Neural progenitor cell (in vitro differentiated cells): ENCODE results near the gene PUM1. TPM values are rescaled to one million over a fixed set of nuclear protein-coding genes. Genes with fewer than 3 reads are reported as not detected.

Source experiments
- DNase-seq: peaks from one replicate; pipeline ENCODE4 v3.0.0-alpha.2; 2016; ENCODE audit warnings: low spot score
- H2AFZ ChIP-seq: fragments of 200-600 bp; sonication (generic); replicated peaks from 2 replicates; pipeline ENCODE4 v1.6.1; 2016; ENCODE audit warnings: antibody characterized with exemption
- H3F3A ChIP-seq: fragments of 200-600 bp; sonication (generic); 2 replicates; pipeline ENCODE4 v1.6.1; 2016; ENCODE audit warnings: antibody characterized with exemption, low read depth
- H3K27ac ChIP-seq: fragments of 200-600 bp; sonication (generic); 2 replicates; pipeline ENCODE4 v1.5.1; 2016; ENCODE audit warnings: mild to moderate bottlenecking
- H3K27me3 ChIP-seq: fragments of 200-600 bp; sonication (generic); 2 replicates; pipeline ENCODE4 v1.6.1; 2016; ENCODE audit warnings: mild to moderate bottlenecking, moderate library complexity
- H3K36me3 ChIP-seq: fragments of 200-600 bp; sonication (generic); 2 replicates; pipeline ENCODE4 v1.5.1; 2016
- H3K4me1 ChIP-seq: fragments of 200-600 bp; sonication (generic); 2 replicates; pipeline ENCODE4 v1.6.1; 2016; ENCODE audit warnings: mixed run types
- H3K4me2 ChIP-seq: fragments of 200-600 bp; sonication (generic); 2 replicates; pipeline ENCODE4 v1.6.1; 2016
- H3K4me3 ChIP-seq: fragments of 200-600 bp; sonication (generic); 2 replicates; pipeline ENCODE4 v1.5.1; 2016
- H3K79me2 ChIP-seq: fragments of 200-600 bp; sonication (generic); 2 replicates; pipeline ENCODE4 v1.6.1; 2016; ENCODE audit warnings: low read depth
- H3K9ac ChIP-seq: fragments of 200-600 bp; sonication (generic); 2 replicates; pipeline ENCODE4 v1.6.1; 2016
- H3K9me3 ChIP-seq: fragments of 200-600 bp; sonication (generic); 2 replicates; pipeline ENCODE4 v1.5.1; 2016; ENCODE audit warnings: low read depth
- H4K20me1 ChIP-seq: fragments of 200-600 bp; sonication (generic); 2 replicates; pipeline ENCODE4 v1.6.1; 2016; ENCODE audit warnings: low read depth
- H3K27ac Mint-ChIP-seq: 3 replicates; pipeline ENCODE4 v1.8.0; 2021; ENCODE audit warnings: mixed read lengths
- H3K27me3 Mint-ChIP-seq: 2 replicates; pipeline ENCODE4 v1.8.0; 2022; ENCODE audit warnings: low read depth, mild to moderate bottlenecking, inconsistent platforms, moderate library complexity, mixed read lengths; ENCODE audit not compliant: insufficient read depth
- H3K36me3 Mint-ChIP-seq: 3 replicates; pipeline ENCODE4 v1.8.0; 2021; ENCODE audit warnings: mixed read lengths
- H3K4me1 Mint-ChIP-seq: 3 replicates; pipeline ENCODE4 v1.8.0; 2021; ENCODE audit warnings: mixed read lengths
- H3K4me3 Mint-ChIP-seq: 3 replicates; pipeline ENCODE4 v1.8.0; 2021; ENCODE audit warnings: mild to moderate bottlenecking, moderate library complexity, mixed read lengths
- H3K9me3 Mint-ChIP-seq: 3 replicates; pipeline ENCODE4 v1.8.0; 2020; ENCODE audit warnings: mixed read lengths
- CTCF ChIP-seq: fragments of 200-600 bp; sonication (generic); IDR thresholded peaks from 2 replicates; pipeline ENCODE4 v1.5.1; 2017; ENCODE audit warnings: antibody characterized with exemption, mild to moderate bottlenecking
- EZH2 ChIP-seq: fragments of 200-600 bp; sonication (generic); IDR thresholded peaks from 2 replicates; pipeline ENCODE4 v1.6.1; 2017; ENCODE audit warnings: antibody characterized with exemption, mild to moderate bottlenecking, moderate library complexity
- EZH2phosphoT487 ChIP-seq: fragments of 200-600 bp; sonication (generic); IDR thresholded peaks from 2 replicates; pipeline ENCODE4 v1.6.1; 2017; ENCODE audit warnings: antibody characterized with exemption
- total RNA-seq: library from RNA; depleted of rRNA; stranded (reverse); fragments of >200 nt; gene quantifications from 2 replicates; pipeline ENCODE4 v1.2.3, GENCODE V29; 2015; ENCODE audit warnings: low replicate concordance

The PUM1 gene
- total RNA-seq, 1 donor from 2014 or later = 130 TPM

GRCh38 chr1:30900486-30900885 lies 165.0 kb downstream of the PUM1 start:
- Histone ChIP-seq H4K20me1 (peaks cover 52% of the 10 kb centered on the region), H3K4me3 (no peak overlapping the region), H3K27me3 (no peaks in the 10 kb centered on the region), H3K79me2 (peaks cover 32% of the 10 kb centered on the region), H2AFZ (no peak overlapping the region), H3K9ac (no peak overlapping the region), H3K4me2 (no peak overlapping the region), H3K4me1 (peaks cover 20% of the 10 kb centered on the region), H3K27ac (no peak overlapping the region), H3F3A (peaks cover 37% of the 10 kb centered on the region), H3K36me3 (no peaks in the 10 kb centered on the region), H3K9me3 (no peaks in the 10 kb centered on the region)
- no peak for DNase-seq
- no peak overlapping the region for H3K4me3 Mint-ChIP-seq
- H3K27me3 Mint-ChIP-seq = peaks cover 2% of the 10 kb centered on the region
- TF ChIP-seq CTCF (no peak), EZH2 (no peak), EZH2phosphoT487 (no peak)
- H3K9me3 Mint-ChIP-seq = no peaks in the 10 kb centered on the region
- peaks cover 49% of the 10 kb centered on the region for H3K4me1 Mint-ChIP-seq
- H3K36me3 Mint-ChIP-seq = no peaks in the 10 kb centered on the region
- H3K27ac Mint-ChIP-seq = no peak overlapping the region

- no peak overlapping the region for H3K27ac Mint-ChIP-seq
- Histone ChIP-seq H4K20me1 (peaks cover 49% of the 10 kb centered on the region), H3K4me1 (peaks cover 25% of the 10 kb centered on the region), H3K27ac (no peak overlapping the region), H3K4me2 (no peak overlapping the region), H2AFZ (no peak overlapping the region), H3K9me3 (no peaks in the 10 kb centered on the region), H3K9ac (no peak overlapping the region), H3K79me2 (peaks cover 27% of the 10 kb centered on the region), H3K4me3 (no peak overlapping the region), H3K27me3 (no peaks in the 10 kb centered on the region), H3K36me3 (no peaks in the 10 kb centered on the region), H3F3A (peaks cover 42% of the 10 kb centered on the region)
- peaks cover 53% of the 10 kb centered on the region for H3K4me1 Mint-ChIP-seq
- DNase-seq = no peak
- H3K36me3 Mint-ChIP-seq = no peaks in the 10 kb centered on the region
- no peak overlapping the region for H3K4me3 Mint-ChIP-seq
- H3K9me3 Mint-ChIP-seq = no peaks in the 10 kb centered on the region
- peaks cover 2% of the 10 kb centered on the region for H3K27me3 Mint-ChIP-seq
- TF ChIP-seq CTCF (no peak), EZH2phosphoT487 (no peak), EZH2 (no peak)
Measured at GRCh38 chr1:30899577-30900389, 165.7 kb downstream of the PUM1 start.

DNA sequence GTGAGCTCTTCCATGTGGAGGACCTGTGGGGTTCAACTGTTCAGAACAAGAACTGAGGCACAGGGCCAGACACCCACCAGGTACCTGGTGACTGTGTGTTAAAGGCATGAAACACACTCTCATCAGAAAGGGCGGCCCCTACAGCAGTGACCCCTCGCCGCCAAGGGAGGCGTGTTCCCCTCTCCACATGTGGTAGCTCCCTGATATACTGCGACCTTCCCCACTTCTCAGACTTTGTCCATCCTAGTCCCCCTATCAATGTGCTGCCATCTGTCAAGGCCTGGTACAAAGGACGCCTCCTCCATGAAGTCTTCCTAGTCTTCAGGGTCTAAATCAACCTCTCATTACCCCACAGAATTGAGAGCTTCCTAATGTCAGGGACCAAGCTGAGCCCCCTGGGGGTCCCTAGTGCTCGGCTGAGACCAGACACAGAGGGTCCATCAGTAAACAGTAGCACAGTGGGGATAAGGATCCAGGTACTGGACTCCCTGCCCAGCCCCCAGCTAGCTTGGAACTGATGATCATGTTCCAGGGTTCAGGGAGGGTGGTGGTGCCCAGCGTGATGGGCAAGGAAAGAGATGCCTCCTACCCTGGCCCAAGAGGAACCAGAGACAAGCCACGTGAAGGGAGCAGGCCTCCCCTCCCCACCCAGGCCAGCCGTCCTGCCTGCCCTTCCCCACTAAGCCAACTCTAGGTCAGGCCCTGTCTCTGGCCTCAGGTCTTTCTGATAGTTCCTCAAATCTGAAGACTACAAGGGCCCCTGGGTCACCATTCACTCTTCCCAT lies 167.3 kb downstream of the PUM1 start:
- H4K20me1 ChIP-seq = peaks cover 45% of the 10 kb centered on the region
- no peak overlapping the region for H3K4me2 ChIP-seq
- no peak overlapping the region for H3K4me3 ChIP-seq
- H3K4me3 Mint-ChIP-seq = no peak overlapping the region
- H3K4me1 ChIP-seq = peaks cover 28% of the 10 kb centered on the region
- H3K27me3 Mint-ChIP-seq = peaks cover 4% of the 10 kb centered on the region
- H3K4me1 Mint-ChIP-seq = peaks cover 60% of the 10 kb centered on the region
- no peak overlapping the region for H2AFZ ChIP-seq
- H3K9ac ChIP-seq = no peak overlapping the region
- no peaks in the 10 kb centered on the region for H3K9me3 Mint-ChIP-seq
- TF ChIP-seq EZH2 = no peak
- no peak for TF ChIP-seq CTCF
- no peak for TF ChIP-seq EZH2phosphoT487
- H3K27me3 ChIP-seq = no peaks in the 10 kb centered on the region
- H3K9me3 ChIP-seq = no peaks in the 10 kb centered on the region
- peaks cover 15% of the 10 kb centered on the region for H3K79me2 ChIP-seq
- H3K27ac ChIP-seq = no peak overlapping the region
- no peaks in the 10 kb centered on the region for H3K36me3 Mint-ChIP-seq
- DNase-seq = no peak
- no peak overlapping the region for H3K27ac Mint-ChIP-seq
- peaks cover 38% of the 10 kb centered on the region for H3F3A ChIP-seq
- H3K36me3 ChIP-seq = no peaks in the 10 kb centered on the region
